OCI-LY7 (cell line): ENCODE measurements around the gene PSMB5.

Experiments used
- CTCF ChIP-seq: fragments of 200-600 bp; sonication (generic); conservative IDR thresholded peaks from 2 replicates; pipeline ENCODE4 v1.5.1; 2014; ENCODE audit warnings: mild to moderate bottlenecking, antibody characterized with exemption, low read length, moderate library complexity, mixed read lengths
- EZH2phosphoT487 ChIP-seq: fragments of 200-600 bp; sonication (generic); IDR thresholded peaks from 2 replicates; pipeline ENCODE4 v1.6.1; 2018; ENCODE audit warnings: low read depth, borderline replicate concordance, mild to moderate bottlenecking, mixed run types, antibody characterized with exemption, low read length, moderate library complexity, mixed read lengths

GRCh38 chr14:22987291-22987690 is 47.4 kb downstream of the PSMB5 start:
- TF ChIP-seq CTCF (no peak), EZH2phosphoT487 (no peak)
